ENCODE measurements around the gene LPAR1.

The LPAR1 gene

GRCh38 chr9:110996436-110997220, 41.6 kb downstream of the LPAR1 start:
- no peak for DNase-seq

GRCh38 chr9:110995420-110996340, 42.6 kb downstream of the LPAR1 start:
- no peak for DNase-seq

GRCh38 chr9:110994771-110995241, 43.5 kb downstream of the LPAR1 start:
- no peak for DNase-seq

GRCh38 chr9:110990481-110990880, 47.8 kb downstream of the LPAR1 start:
- no peak for DNase-seq

- no peak for DNase-seq
These were observed 51.7 kb downstream of the LPAR1 start for GRCh38 chr9:110986529-110986928.

GRCh38 chr9:110984890-110985437, 53.3 kb downstream of the LPAR1 start:
- no peak for DNase-seq

- DNase-seq, result no peak
These were observed 58.0 kb downstream of the LPAR1 start for GRCh38 chr9:110980261-110980660.

GRCh38 chr9:110979636-110980035, 58.6 kb downstream of the LPAR1 start:
- DNase-seq, result no peak

GRCh38 chr9:110978516-110978915, 59.8 kb downstream of the LPAR1 start:
- no peak for DNase-seq

GRCh38 chr9:110977259-110977709, 61.0 kb downstream of the LPAR1 start:
- no peak for DNase-seq

GRCh38 chr9:110975969-110976368, 62.3 kb downstream of the LPAR1 start:
- no peak for DNase-seq

GRCh38 chr9:110975278-110975677, 63.0 kb downstream of the LPAR1 start:
- no peak for DNase-seq

GRCh38 chr9:110971705-110972104, 66.6 kb downstream of the LPAR1 start:
- DNase-seq, result no peak

- DNase-seq, result no peak
These were observed 67.0 kb downstream of the LPAR1 start for GRCh38 chr9:110971234-110971633.

GRCh38 chr9:110969971-110970386, 68.3 kb downstream of the LPAR1 start:
- no peak for DNase-seq

GRCh38 chr9:110968096-110968495, 70.2 kb downstream of the LPAR1 start:
- DNase-seq, result no peak

GRCh38 chr9:110967196-110967595, 71.1 kb downstream of the LPAR1 start:
- DNase-seq, result no peak

GRCh38 chr9:110960288-110960687, 78.0 kb downstream of the LPAR1 start:
- no peak for DNase-seq

- no peak for DNase-seq
These were observed 79.4 kb downstream of the LPAR1 start for GRCh38 chr9:110958847-110959246.

GRCh38 chr9:110954822-110955291, 83.4 kb downstream of the LPAR1 start:
- DNase-seq, result no peak

- DNase-seq, result no peak
These were observed 85.8 kb downstream of the LPAR1 start for GRCh38 chr9:110952540-110952859.

- no peak for DNase-seq
These were observed 86.3 kb downstream of the LPAR1 start for GRCh38 chr9:110951805-110952539.

Data from T-helper 9 cell (primary cell).